ENCODE measurements around the gene ALDH1A2.

Gene ALDH1A2

DNA sequence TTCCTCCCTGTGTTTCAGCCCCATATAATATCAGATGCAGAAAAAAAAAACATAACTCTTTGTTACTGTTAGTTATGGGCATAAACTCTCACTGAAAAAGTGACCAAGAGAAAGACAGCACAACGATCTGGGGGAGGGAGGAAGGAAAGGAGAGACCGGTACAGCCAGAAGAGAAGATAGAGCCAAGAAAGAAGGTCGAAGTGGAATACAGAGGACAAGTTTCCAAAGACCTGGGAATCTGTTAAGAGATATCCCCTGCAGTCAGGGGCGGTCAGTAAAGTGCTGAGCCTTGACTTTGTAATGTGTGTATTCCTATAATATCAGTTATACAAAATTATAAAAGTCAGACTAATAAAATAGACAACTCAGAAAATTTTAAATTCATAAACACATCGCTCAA lies 3.3 kb downstream of the ALDH1A2 start:
- no peak for TF ChIP-seq CTCF (IDR thresholded peaks at IDR 0.05; ENCODE audit: insufficient read depth, low read length, poor library complexity, severe bottlenecking)
- H3K36me3 ChIP-seq (ENCODE audit: control insufficient read depth, insufficient read depth, low read length) = no peaks in the 10 kb centered on the region
- no peak overlapping the region for H3K4me3 ChIP-seq (replicated peaks; ENCODE audit: low read depth, low read length)
- H3K27me3 ChIP-seq (replicated peaks; ENCODE audit: control insufficient read depth, insufficient read depth, low read length) = no peaks in the 10 kb centered on the region; the same call in 1 of the 2 replicates
- DNase-seq (ENCODE audit: extremely low read depth, insufficient read length) = no peak

GRCh38 chr15:58060575-58060974 lies 4.9 kb downstream of the ALDH1A2 start:
- no peak for DNase-seq (ENCODE audit: extremely low read depth, insufficient read length)
- H3K36me3 ChIP-seq (ENCODE audit: control insufficient read depth, insufficient read depth, low read length) = no peaks in the 10 kb centered on the region
- no peaks in the 10 kb centered on the region for H3K27me3 ChIP-seq (replicated peaks; ENCODE audit: control insufficient read depth, insufficient read depth, low read length)
- H3K4me3 ChIP-seq (replicated peaks; ENCODE audit: low read depth, low read length) = no peak overlapping the region
- TF ChIP-seq CTCF (IDR thresholded peaks at IDR 0.05; ENCODE audit: insufficient read depth, low read length, poor library complexity, severe bottlenecking) = no peak

GRCh38 chr15:58058729-58059128 lies 6.8 kb downstream of the ALDH1A2 start:
- DNase-seq (ENCODE audit: extremely low read depth, insufficient read length) = no peak
- no peak for TF ChIP-seq CTCF (IDR thresholded peaks at IDR 0.05; ENCODE audit: insufficient read depth, low read length, poor library complexity, severe bottlenecking)
- H3K27me3 ChIP-seq (replicated peaks; ENCODE audit: control insufficient read depth, insufficient read depth, low read length) = no peaks in the 10 kb centered on the region

GRCh38 chr15:58058073-58058472 lies 7.4 kb downstream of the ALDH1A2 start:
- no peak for TF ChIP-seq CTCF (IDR thresholded peaks at IDR 0.05; ENCODE audit: insufficient read depth, low read length, poor library complexity, severe bottlenecking)
- no peak overlapping the region for H3K4me3 ChIP-seq (replicated peaks; ENCODE audit: low read depth, low read length)
- H3K27me3 ChIP-seq (replicated peaks; ENCODE audit: control insufficient read depth, insufficient read depth, low read length) = no peaks in the 10 kb centered on the region; the same call in 1 of the 2 replicates
- no peak for DNase-seq (ENCODE audit: extremely low read depth, insufficient read length)
- no peaks in the 10 kb centered on the region for H3K36me3 ChIP-seq (ENCODE audit: control insufficient read depth, insufficient read depth, low read length)

More at GRCh38 chr15:58058729-58059128, 6.8 kb downstream of the ALDH1A2 start:
- no peak overlapping the region for H3K4me3 ChIP-seq (replicated peaks; ENCODE audit: low read depth, low read length)
- no peaks in the 10 kb centered on the region for H3K36me3 ChIP-seq (ENCODE audit: control insufficient read depth, insufficient read depth, low read length)

DNA sequence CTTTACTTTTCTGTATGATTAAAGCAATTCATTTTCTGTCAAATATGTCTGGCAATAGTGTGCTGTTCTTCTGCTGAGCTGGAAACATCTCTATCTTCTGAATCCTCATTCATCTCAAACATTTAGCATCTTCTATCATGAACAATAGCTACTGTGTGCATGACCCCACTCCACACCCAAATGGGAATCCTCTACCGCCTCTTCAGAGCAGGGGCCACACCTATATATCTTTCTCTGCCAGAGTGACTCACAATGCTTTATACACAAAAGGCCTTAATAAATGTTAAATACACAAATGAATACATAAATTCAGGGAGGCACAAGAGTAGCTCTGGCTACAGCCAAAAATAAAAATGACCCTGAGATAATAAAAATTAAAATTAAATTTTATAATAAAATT lies 8.0 kb downstream of the ALDH1A2 start:
- TF ChIP-seq CTCF (IDR thresholded peaks at IDR 0.05; ENCODE audit: insufficient read depth, low read length, poor library complexity, severe bottlenecking) = no peak
- Histone ChIP-seq H3K4me3 (replicated peaks; ENCODE audit: low read depth, low read length) (no peak overlapping the region), H3K36me3 (ENCODE audit: control insufficient read depth, insufficient read depth, low read length) (no peaks in the 10 kb centered on the region), H3K27me3 (replicated peaks; ENCODE audit: control insufficient read depth, insufficient read depth, low read length) (no peaks in the 10 kb centered on the region; the same call in 1 of the 2 replicates)
- no peak for DNase-seq (ENCODE audit: extremely low read depth, insufficient read length)

GRCh38 chr15:58056015-58056414 lies 9.5 kb downstream of the ALDH1A2 start:
- DNase-seq (ENCODE audit: extremely low read depth, insufficient read length) = no peak
- no peak overlapping the region for H3K4me3 ChIP-seq (replicated peaks; ENCODE audit: low read depth, low read length)
- no peaks in the 10 kb centered on the region for H3K36me3 ChIP-seq (ENCODE audit: control insufficient read depth, insufficient read depth, low read length)
- TF ChIP-seq CTCF (IDR thresholded peaks at IDR 0.05; ENCODE audit: insufficient read depth, low read length, poor library complexity, severe bottlenecking) = no peak
- no peaks in the 10 kb centered on the region; the same call in 1 of the 2 replicates for H3K27me3 ChIP-seq (replicated peaks; ENCODE audit: control insufficient read depth, insufficient read depth, low read length)
